BE2C (cell line): ENCODE measurements around the gene EIF4EBP2.
A peak's percentile ranks its signal among the peaks of the same experiment; 100 is the strongest.

Experiments used
- DNase-seq: peaks from one replicate; pipeline ENCODE4 v3.0.0-alpha.2; 2020
- H3K27me3 ChIP-seq: fragments of 250-450 bp; sonication (Bioruptor Pico); 2 replicates; pipeline ENCODE4 v1.5.1; 2020; ENCODE audit warnings: mild to moderate bottlenecking
- H3K36me3 ChIP-seq: fragments of 250-450 bp; sonication (Bioruptor Pico); 2 replicates; pipeline ENCODE4 v1.5.1; 2020; ENCODE audit warnings: mild to moderate bottlenecking
- H3K4me1 ChIP-seq: fragments of 250-450 bp; sonication (Bioruptor Pico); 2 replicates; pipeline ENCODE4 v1.5.1; 2020
- H3K4me3 ChIP-seq: 2 replicates; pipeline ENCODE4 v1.5.1; 2011; ENCODE audit warnings: low read depth, low read length
- H3K9me3 ChIP-seq: fragments of 250-450 bp; sonication (Bioruptor Pico); 2 replicates; pipeline ENCODE4 v1.5.1; 2020
- TF ChIP-seq, protein P1 (sequence below): IDR thresholded peaks from 2 replicates; pipeline ENCODE4 v1.5.1; 2012; ENCODE audit warnings: mild to moderate bottlenecking, low read depth, low read length

EIF4EBP2 gene

DNA sequence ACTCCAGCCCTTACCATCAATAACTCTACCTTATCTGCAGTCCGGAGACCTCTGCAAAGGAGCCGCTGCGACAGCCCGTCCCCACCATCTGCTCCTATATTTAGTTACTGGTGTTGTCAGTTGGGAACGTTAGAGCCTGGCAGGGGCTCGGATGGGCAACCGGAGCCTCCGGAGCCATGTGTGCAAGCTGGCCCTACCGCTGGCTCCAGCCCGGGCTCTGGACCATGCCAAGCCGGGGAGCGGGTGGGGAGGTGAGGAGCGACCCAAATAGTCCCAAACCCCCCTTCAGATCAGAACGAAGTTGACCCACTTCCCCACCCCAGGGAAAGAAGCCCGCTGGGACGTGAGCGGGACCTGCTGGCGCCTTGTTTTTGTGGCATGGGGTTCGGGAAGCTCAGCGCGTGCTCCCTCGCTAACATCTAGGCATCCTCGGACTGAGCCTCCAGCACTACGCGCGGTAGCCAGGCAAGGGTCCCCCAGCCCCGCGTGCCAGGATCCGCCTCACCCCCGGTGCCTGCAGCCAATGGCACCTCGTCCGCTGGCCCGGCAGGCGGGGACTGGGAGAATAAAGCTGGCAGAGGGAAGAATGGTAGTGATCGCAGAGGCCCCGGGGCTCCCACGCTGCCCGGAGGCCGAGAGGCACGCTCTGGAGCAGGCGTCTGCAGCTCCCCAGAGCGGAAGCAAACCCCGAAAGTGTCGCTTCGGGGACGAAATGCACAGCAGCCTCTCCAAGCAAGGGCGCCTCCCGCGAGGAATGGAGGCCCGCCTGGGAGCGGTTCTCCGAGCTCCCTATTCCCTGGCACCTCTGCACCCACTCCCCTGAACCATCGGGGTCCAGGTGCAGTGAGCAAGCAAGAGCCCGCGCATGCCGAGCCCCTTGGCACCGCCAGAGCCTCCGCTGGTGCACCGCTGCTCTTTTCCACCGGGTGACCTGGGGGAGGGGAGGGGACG is 22.2 kb upstream of the EIF4EBP2 start:
- no peaks in the 10 kb centered on the region for H3K4me1 ChIP-seq
- TF ChIP-seq, protein P1, sequence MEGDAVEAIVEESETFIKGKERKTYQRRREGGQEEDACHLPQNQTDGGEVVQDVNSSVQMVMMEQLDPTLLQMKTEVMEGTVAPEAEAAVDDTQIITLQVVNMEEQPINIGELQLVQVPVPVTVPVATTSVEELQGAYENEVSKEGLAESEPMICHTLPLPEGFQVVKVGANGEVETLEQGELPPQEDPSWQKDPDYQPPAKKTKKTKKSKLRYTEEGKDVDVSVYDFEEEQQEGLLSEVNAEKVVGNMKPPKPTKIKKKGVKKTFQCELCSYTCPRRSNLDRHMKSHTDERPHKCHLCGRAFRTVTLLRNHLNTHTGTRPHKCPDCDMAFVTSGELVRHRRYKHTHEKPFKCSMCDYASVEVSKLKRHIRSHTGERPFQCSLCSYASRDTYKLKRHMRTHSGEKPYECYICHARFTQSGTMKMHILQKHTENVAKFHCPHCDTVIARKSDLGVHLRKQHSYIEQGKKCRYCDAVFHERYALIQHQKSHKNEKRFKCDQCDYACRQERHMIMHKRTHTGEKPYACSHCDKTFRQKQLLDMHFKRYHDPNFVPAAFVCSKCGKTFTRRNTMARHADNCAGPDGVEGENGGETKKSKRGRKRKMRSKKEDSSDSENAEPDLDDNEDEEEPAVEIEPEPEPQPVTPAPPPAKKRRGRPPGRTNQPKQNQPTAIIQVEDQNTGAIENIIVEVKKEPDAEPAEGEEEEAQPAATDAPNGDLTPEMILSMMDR = no peak
- DNase-seq = peak; percentile 83

DNA sequence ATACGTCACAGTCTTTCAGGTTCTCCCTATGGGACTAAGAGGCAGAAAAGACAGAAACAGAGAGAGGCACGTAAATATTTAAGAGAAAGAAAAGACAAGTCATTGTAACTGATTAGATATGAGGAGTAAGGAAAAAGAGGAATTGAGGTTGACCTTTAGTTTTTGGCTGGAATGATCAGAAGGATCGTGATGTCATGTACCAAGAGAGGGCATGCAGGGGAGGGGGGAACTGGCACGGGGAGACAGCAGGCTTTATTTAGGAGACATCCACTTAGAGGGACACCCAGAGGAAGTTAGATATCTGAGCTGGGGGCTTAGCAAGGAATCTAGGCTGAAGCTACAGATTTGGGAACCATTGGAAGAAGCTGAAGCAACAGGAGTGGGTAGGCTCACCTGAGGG is 12.3 kb upstream of the EIF4EBP2 start:
- DNase-seq = no peak

More for the DNA sequence above, 22.2 kb upstream of the EIF4EBP2 start:
- Histone ChIP-seq H3K4me3 (peak overlapping the region; percentile 90), H3K36me3 (no peaks in the 10 kb centered on the region), H3K9me3 (peaks cover 8% of the 10 kb centered on the region), H3K27me3 (no peaks in the 10 kb centered on the region)

DNA sequence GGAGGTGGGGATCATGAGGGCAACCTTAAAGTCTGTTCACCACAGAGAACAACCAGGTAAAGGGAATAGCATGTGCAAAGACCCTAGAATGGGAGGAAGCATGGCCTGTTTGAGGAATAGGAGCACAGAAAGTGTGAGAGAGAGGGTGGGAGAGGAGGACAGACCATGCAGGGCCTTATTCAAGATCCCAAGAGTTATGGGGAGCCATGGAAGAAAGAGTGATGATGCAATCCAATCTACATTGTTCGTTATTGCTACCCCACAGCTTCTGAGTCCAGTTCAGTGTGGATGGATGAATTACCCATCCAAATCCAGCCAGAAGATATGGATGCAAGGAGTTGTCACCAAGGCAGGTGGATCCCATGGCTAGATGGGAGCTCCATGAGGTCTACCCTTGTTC is 7.8 kb upstream of the EIF4EBP2 start:
- H3K9me3 ChIP-seq = no peaks in the 10 kb centered on the region
- H3K4me1 ChIP-seq = no peaks in the 10 kb centered on the region
- TF ChIP-seq, protein P1 = no peak
- H3K4me3 ChIP-seq = no peak overlapping the region
- no peak for DNase-seq
- no peaks in the 10 kb centered on the region for H3K36me3 ChIP-seq
- no peaks in the 10 kb centered on the region for H3K27me3 ChIP-seq

More for the DNA sequence above, 12.3 kb upstream of the EIF4EBP2 start:
- Histone ChIP-seq H3K27me3 (no peaks in the 10 kb centered on the region), H3K4me1 (no peaks in the 10 kb centered on the region), H3K36me3 (no peaks in the 10 kb centered on the region), H3K9me3 (no peaks in the 10 kb centered on the region), H3K4me3 (no peak overlapping the region)
- TF ChIP-seq, protein P1 = no peak

DNA sequence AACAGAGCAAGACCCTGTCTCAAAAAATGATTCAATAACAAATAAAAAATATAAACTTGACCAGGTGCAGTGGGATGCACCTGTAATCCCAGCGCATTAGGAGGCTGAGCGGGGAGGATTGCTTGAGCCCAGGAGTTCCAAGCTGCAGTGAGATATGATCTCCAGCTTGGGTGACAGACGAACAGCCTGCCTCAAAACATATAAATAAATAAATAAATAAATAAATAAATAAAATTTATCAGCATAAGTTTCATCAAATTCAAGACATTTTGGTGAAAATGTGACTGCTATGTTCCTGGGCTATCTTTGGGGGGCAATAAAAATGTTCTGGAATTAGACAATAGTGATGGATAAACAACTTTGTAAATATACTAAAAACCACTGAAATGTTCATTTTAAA is 4.8 kb upstream of the EIF4EBP2 start:
- Histone ChIP-seq H3K4me3 (no peak overlapping the region), H3K9me3 (no peaks in the 10 kb centered on the region), H3K4me1 (no peaks in the 10 kb centered on the region), H3K27me3 (no peaks in the 10 kb centered on the region), H3K36me3 (no peaks in the 10 kb centered on the region)
- TF ChIP-seq, protein P1 = no peak
- no peak for DNase-seq

DNA sequence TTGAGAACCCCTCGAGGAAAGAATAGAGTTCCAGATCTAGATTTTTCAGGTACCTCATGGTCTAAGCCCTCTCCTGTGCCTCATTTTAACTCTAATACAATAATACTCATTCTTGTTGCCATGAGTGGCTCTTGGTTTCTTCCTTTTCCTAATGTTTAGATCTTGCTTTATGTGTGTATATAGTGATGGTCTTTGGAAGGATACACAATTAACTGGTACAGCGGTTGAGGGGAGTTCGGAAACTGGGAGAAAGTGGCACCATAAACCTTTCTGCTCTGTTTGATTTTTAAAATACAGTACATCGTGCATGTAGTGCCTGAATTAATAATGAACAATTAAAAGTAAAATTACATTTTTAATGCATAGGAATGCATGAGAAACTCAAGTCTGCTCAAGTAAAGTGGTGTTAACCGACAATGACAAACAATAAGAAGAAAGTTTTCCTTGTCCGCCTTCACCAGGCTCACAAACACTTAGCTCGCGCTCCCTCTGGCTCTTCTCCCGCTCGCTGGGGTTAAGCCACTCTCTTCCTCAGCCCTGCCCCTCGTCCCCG is 386 bp upstream of the EIF4EBP2 start:
- no peaks in the 10 kb centered on the region for H3K4me1 ChIP-seq
- H3K4me3 ChIP-seq = peak overlapping the region; percentile 55
- peaks cover 3% of the 10 kb centered on the region for H3K36me3 ChIP-seq
- DNase-seq = no peak
- H3K9me3 ChIP-seq = no peaks in the 10 kb centered on the region
- no peaks in the 10 kb centered on the region for H3K27me3 ChIP-seq
- TF ChIP-seq, protein P1 = no peak

DNA sequence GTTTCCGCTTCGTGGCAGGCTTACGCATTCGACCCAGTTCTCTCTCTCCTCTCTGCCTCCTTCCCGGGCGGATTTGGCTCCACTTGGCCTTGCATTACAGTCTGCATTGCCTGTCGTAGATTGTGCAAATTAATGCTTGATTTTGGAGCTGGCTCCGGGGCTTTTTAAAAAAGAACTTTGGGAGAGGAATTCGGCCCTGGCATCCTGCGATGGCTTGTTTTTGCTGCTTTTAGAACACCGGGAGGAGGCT is 767 bp downstream of the EIF4EBP2 start:
- H3K4me1 ChIP-seq = no peaks in the 10 kb centered on the region
- H3K27me3 ChIP-seq = no peaks in the 10 kb centered on the region
- no peak for DNase-seq
- H3K4me3 ChIP-seq = peak overlapping the region; percentile 93
- H3K36me3 ChIP-seq = peaks cover 3% of the 10 kb centered on the region
- no peaks in the 10 kb centered on the region for H3K9me3 ChIP-seq
- TF ChIP-seq, protein P1 = no peak
